Prostate gland (tissue), 2 donors: Measurements from ENCODE around the gene LNX2.

Experiments used
- CTCF ChIP-seq, 4 experiments: fragments of 200-600 bp in 2 of 4; fragments of 450-650 bp in 2 of 4; sonication (generic) in 2 of 4; IDR thresholded peaks; 1 replicate in 3 of 4; 2 replicates in 1 of 4; pipeline ENCODE4 v1.5.1; 2016 to 2019; ENCODE audit warnings: antibody characterized with exemption in 4 of 4, mild to moderate bottlenecking in 2 of 4, moderate library complexity in 2 of 4
- POLR2AphosphoS5 ChIP-seq: sonication (generic); formaldehyde crosslinking; IDR thresholded peaks from one replicate; pipeline ENCODE4 v1.6.1; 2017; ENCODE audit warnings: antibody characterized with exemption

GRCh38 chr13:27632648-27633047 is 12.3 kb upstream of the LNX2 start:
- TF ChIP-seq CTCF (IDR thresholded peaks at IDR 0.05) (no peak), POLR2AphosphoS5 (no peak)
